Large intestine (tissue), 3 donors: ENCODE measurements around the gene GH2. TPM values are rescaled to one million over a fixed set of nuclear protein-coding genes. Genes with fewer than 3 reads are reported as not detected.

Source experiments
- DNase-seq, 2 donors: peaks; one replicate each; pipeline versions ENCODE4 v3.0.0 to v3.0.0-alpha.2; 2013
- H3K27ac ChIP-seq: one replicate; pipeline ENCODE4 v1.5.1; 2013; ENCODE audit warnings: low read length
- H3K27me3 ChIP-seq: 2 replicates; pipeline ENCODE4 v1.6.1; 2013; ENCODE audit warnings: low read length; ENCODE audit not compliant: control insufficient read depth, insufficient read depth
- H3K36me3 ChIP-seq: 2 replicates; pipeline ENCODE4 v1.6.1; 2013; ENCODE audit warnings: low read length; ENCODE audit not compliant: control insufficient read depth, insufficient read depth
- H3K4me1 ChIP-seq: one replicate; pipeline ENCODE4 v1.6.1; 2013; ENCODE audit warnings: low read length; ENCODE audit not compliant: control insufficient read depth, insufficient read depth
- H3K4me3 ChIP-seq: one replicate; pipeline ENCODE4 v1.5.1; 2013; ENCODE audit warnings: low read length
- H3K9me3 ChIP-seq: one replicate; pipeline ENCODE4 v1.6.1; 2013; ENCODE audit warnings: mild to moderate bottlenecking, low read depth, low read length, moderate library complexity; ENCODE audit not compliant: control insufficient read depth
- WGBS: methylation state at CpG from one replicate; pipeline ENCODE4 v1.1.5; 2013; ENCODE audit warnings: low lambda C conversion rate; ENCODE audit not compliant: insufficient coverage; 5-methylcytosine and 5-hydroxymethylcytosine counted together
- polyA plus RNA-seq: library from polyadenylated mRNA; unstranded; fragments of 120-200 nt; gene quantifications from one replicate; pipeline ENCODE4 v1.2.1, GENCODE V29; 2013

The GH2 gene
- polyA plus RNA-seq, 1 donor: not detected

- no peak overlapping the region for H3K27ac ChIP-seq
- no peaks in the 10 kb centered on the region for H3K27me3 ChIP-seq
- no CpG with 5 or more reads among the region's 2 CpGs for WGBS
- H3K4me1 ChIP-seq: peaks cover 10% of the 10 kb centered on the region
- H3K36me3 ChIP-seq: peaks cover 81% of the 10 kb centered on the region
- H3K4me3 ChIP-seq: no peak overlapping the region
- DNase-seq: no peak
- no peaks in the 10 kb centered on the region for H3K9me3 ChIP-seq
Observed at GRCh38 chr17:63832455-63832854, 49.3 kb downstream of the GH2 start.

- Histone ChIP-seq H3K36me3 (peaks cover 77% of the 10 kb centered on the region), H3K9me3 (no peaks in the 10 kb centered on the region), H3K4me1 (peaks cover 10% of the 10 kb centered on the region), H3K27me3 (no peaks in the 10 kb centered on the region), H3K4me3 (no peak overlapping the region), H3K27ac (no peak overlapping the region)
- no peak for DNase-seq
- WGBS: no CpG with 5 or more reads among the region's 5 CpGs
Observed at GRCh38 chr17:63832014-63832413, 49.7 kb downstream of the GH2 start.

DNA sequence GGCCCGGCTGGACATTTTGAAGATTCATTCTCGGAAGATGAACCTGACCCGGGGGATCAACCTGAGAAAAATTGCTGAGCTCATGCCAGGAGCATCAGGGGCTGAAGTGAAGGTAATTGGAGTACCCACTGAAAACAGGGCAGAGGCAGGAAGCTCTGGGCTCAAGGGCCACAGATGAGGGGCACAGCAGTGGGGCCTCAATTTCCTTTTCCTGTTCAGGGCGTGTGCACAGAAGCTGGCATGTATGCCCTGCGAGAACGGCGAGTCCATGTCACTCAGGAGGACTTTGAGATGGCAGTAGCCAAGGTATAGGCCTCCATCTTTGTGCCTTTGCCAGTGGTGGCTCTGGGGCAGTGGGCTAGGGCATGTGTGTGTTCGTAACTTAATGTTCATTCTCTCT lies 50.2 kb downstream of the GH2 start:
- Histone ChIP-seq H3K4me3 (no peak overlapping the region), H3K4me1 (peaks cover 10% of the 10 kb centered on the region), H3K9me3 (no peaks in the 10 kb centered on the region), H3K27me3 (no peaks in the 10 kb centered on the region), H3K27ac (no peak overlapping the region), H3K36me3 (peaks cover 72% of the 10 kb centered on the region)
- no peak for DNase-seq
- WGBS: no CpG with 5 or more reads among the region's 8 CpGs

GRCh38 chr17:63830904-63831491 lies 50.7 kb downstream of the GH2 start:
- WGBS: no CpG with 5 or more reads among the region's 15 CpGs
- Histone ChIP-seq H3K36me3 (peaks cover 68% of the 10 kb centered on the region), H3K9me3 (no peaks in the 10 kb centered on the region)

GRCh38 chr17:63830278-63830677 lies 51.5 kb downstream of the GH2 start:
- H3K36me3 ChIP-seq: peaks cover 66% of the 10 kb centered on the region

More at GRCh38 chr17:63830904-63831491, 50.7 kb downstream of the GH2 start:
- no peak for DNase-seq
- Histone ChIP-seq H3K4me3 (no peak overlapping the region), H3K27me3 (no peaks in the 10 kb centered on the region), H3K4me1 (peaks cover 11% of the 10 kb centered on the region), H3K27ac (no peak overlapping the region)

More at GRCh38 chr17:63830278-63830677, 51.5 kb downstream of the GH2 start:
- H3K27ac ChIP-seq: no peak overlapping the region
- no CpG with 5 or more reads among the region's 5 CpGs for whole genome bisulfite sequencing
- H3K9me3 ChIP-seq: no peaks in the 10 kb centered on the region
- no peaks in the 10 kb centered on the region for H3K27me3 ChIP-seq
- H3K4me1 ChIP-seq: peaks cover 14% of the 10 kb centered on the region
- H3K4me3 ChIP-seq: no peak overlapping the region
- DNase-seq: no peak

Other genes starting within 250 kb of the GH2 start
- gene LIMD2, start 181.8 kb downstream of the GH2 start, polyA plus RNA-seq: 19.4 TPM
- 43.3 TPM for gene STRADA, start 140.1 kb downstream of the GH2 start, polyA plus RNA-seq
- 104 TPM for gene CCDC47, start 108.3 kb downstream of the GH2 start, polyA plus RNA-seq
- gene DDX42, start 107.8 kb downstream of the GH2 start, polyA plus RNA-seq: 136 TPM
- gene PSMC5, start 54.5 kb downstream of the GH2 start, polyA plus RNA-seq: 106 TPM
- 49.6 TPM for gene FTSJ3, start 54.3 kb downstream of the GH2 start, polyA plus RNA-seq
- gene SMARCD2, start 39.3 kb downstream of the GH2 start, polyA plus RNA-seq: 63.6 TPM
- 0.06 TPM for gene CSH2, start 8.3 kb downstream of the GH2 start, polyA plus RNA-seq
- gene CSH1, start 14.6 kb upstream of the GH2 start, polyA plus RNA-seq: 0.30 TPM
- gene CSHL1, start 29.3 kb upstream of the GH2 start, polyA plus RNA-seq: not detected
- gene GH1, start 36.9 kb upstream of the GH2 start, polyA plus RNA-seq: not detected
- gene CD79B, start 50.4 kb upstream of the GH2 start, polyA plus RNA-seq: 1.2 TPM
- 0.22 TPM for gene SCN4A, start 91.0 kb upstream of the GH2 start, polyA plus RNA-seq
- 1.2 TPM for gene PRR29, start 116.4 kb upstream of the GH2 start, polyA plus RNA-seq
- gene ICAM2, start 138.7 kb upstream of the GH2 start, polyA plus RNA-seq: 15.1 TPM
- 10.3 TPM for gene ERN1, start 248.2 kb upstream of the GH2 start, polyA plus RNA-seq